Muscle of back (tissue), 11 donors: ENCODE measurements around the gene MEP1B. TPM values are rescaled to one million over a fixed set of nuclear protein-coding genes. Genes with fewer than 3 reads are reported as not detected.
A peak's percentile ranks its signal among the peaks of the same experiment; 100 is the strongest.
"Not testable (repeated sequence)": the region's sequence is repeated elsewhere in the genome, so short reads cannot be mapped to it uniquely, and the experiment has no call there.

ENCODE experiments used
- DNase-seq, 3 donors: peaks; one replicate each; pipeline versions ENCODE4 v3.0.0 to v3.0.0-alpha.2; 2013
- polyA plus RNA-seq, 10 donors: library from polyadenylated mRNA; unstranded; fragments of 120-200 nt; gene quantifications; one replicate each; pipeline ENCODE4 v1.2.1, GENCODE V29; 2013; ENCODE audit not compliant: insufficient read length in 10 of 10

The MEP1B gene
- polyA plus RNA-seq, 10 donors: 0.11 to 0.12 TPM; not detected in 8

- peak in 2 of 3 donors; percentile 9 to 25 for DNase-seq
Measured at GRCh38 chr18:32208577-32208976, 18.7 kb downstream of the MEP1B start.

GRCh38 chr18:32209685-32210445, 20.0 kb downstream of the MEP1B start:
- DNase-seq: no peak

GRCh38 chr18:32213693-32214092, 23.9 kb downstream of the MEP1B start:
- DNase-seq: no peak

- DNase-seq: no peak
Measured at GRCh38 chr18:32216390-32216789, 26.6 kb downstream of the MEP1B start.

- DNase-seq: no peak
Measured at GRCh38 chr18:32219431-32220018, 29.7 kb downstream of the MEP1B start.

- not testable (repeated sequence) for DNase-seq
Measured at GRCh38 chr18:32233348-32233747, 43.5 kb downstream of the MEP1B start.

GRCh38 chr18:32237049-32237448, 47.2 kb downstream of the MEP1B start:
- no peak for DNase-seq

- DNase-seq: no peak
Measured at GRCh38 chr18:32238635-32239268, 48.9 kb downstream of the MEP1B start.

GRCh38 chr18:32242395-32242794, 52.6 kb downstream of the MEP1B start:
- no peak for DNase-seq

- DNase-seq: no peak
Measured at GRCh38 chr18:32243358-32243757, 53.5 kb downstream of the MEP1B start.

- DNase-seq: no peak
Measured at GRCh38 chr18:32244881-32245280, 55.0 kb downstream of the MEP1B start.

GRCh38 chr18:32249147-32249929, 59.5 kb downstream of the MEP1B start:
- DNase-seq: no peak

- DNase-seq: no peak
Measured at GRCh38 chr18:32251466-32251865, 61.6 kb downstream of the MEP1B start.

- no peak for DNase-seq
Measured at GRCh38 chr18:32252141-32252860, 62.5 kb downstream of the MEP1B start.

GRCh38 chr18:32255570-32255969, 65.7 kb downstream of the MEP1B start:
- DNase-seq: no peak

- DNase-seq: no peak
Measured at GRCh38 chr18:32257084-32257785, 67.4 kb downstream of the MEP1B start.

GRCh38 chr18:32258148-32258547, 68.3 kb downstream of the MEP1B start:
- DNase-seq: no peak

GRCh38 chr18:32258558-32259204, 68.8 kb downstream of the MEP1B start:
- no peak for DNase-seq

GRCh38 chr18:32259553-32259952, 69.7 kb downstream of the MEP1B start:
- DNase-seq: no peak

GRCh38 chr18:32261003-32261402, 71.2 kb downstream of the MEP1B start:
- DNase-seq: no peak
